Endothelial cell of umbilical vein (primary cell): Measurements from ENCODE around the gene OR5C1. TPM values are rescaled to one million over a fixed set of nuclear protein-coding genes. Genes with fewer than 3 reads are reported as not detected.
A peak's percentile ranks its signal among the peaks of the same experiment; 100 is the strongest.

Source experiments
- BruUV-seq: library from RNA; stranded (reverse); fragments of 400-500 nt; replicated peaks from 2 replicates; lab custom pipeline; 2021; lab: Mats Ljungman, UMichigan
- CTCF ChIA-PET: fragments of 300-600, 350-600 bp; sonication (Branson Sonifier 250); formaldehyde crosslinking; loops from one replicate; lab custom pipeline; 2021; ENCODE audit warnings: antibody characterized with exemption, inconsistent platforms; lab: Charles Lee
- POLR2A ChIA-PET: fragments of 300-600, 350-600 bp; sonication (Branson Sonifier 250); formaldehyde crosslinking; loops from one replicate; lab custom pipeline; 2021; ENCODE audit warnings: antibody characterized with exemption, inconsistent platforms; lab: Charles Lee
- DNase-seq: peaks from one replicate; pipeline ENCODE4 v3.0.0-alpha.2; 2011; ENCODE audit warnings: low read depth, low spot score
- FAIRE-seq: peaks from 2 replicates; lab custom pipeline; 2011; peaks lifted over from hg19 to GRCh38; lab: Jason Lieb, UNC
- H2AFZ ChIP-seq: 2 replicates; pipeline ENCODE4 v1.6.0; 2012; ENCODE audit warnings: low read depth, low read length, control low read depth, inconsistent platforms
- H3K27ac ChIP-seq: 2 replicates; pipeline ENCODE4 v1.5.1; 2011; ENCODE audit warnings: low read depth, mild to moderate bottlenecking, control low read depth, low read length, moderate library complexity; ENCODE audit not compliant: insufficient read depth
- H3K27me3 ChIP-seq, 2 experiments: 2 replicates each; pipeline versions ENCODE4 v1.6.0 to v1.6.1; 2011; ENCODE audit warnings: low read length in 2 of 2, mixed read lengths in 1 of 2; ENCODE audit not compliant: control insufficient read depth in 2 of 2, insufficient read depth in 2 of 2
- H3K36me3 ChIP-seq, 2 experiments: 2 replicates in 1 of 2; 3 replicates in 1 of 2; pipeline ENCODE4 v1.5.1; 2011; ENCODE audit warnings: low read length in 2 of 2, mild to moderate bottlenecking in 1 of 2, moderate library complexity in 1 of 2; ENCODE audit not compliant: control insufficient read depth in 2 of 2, insufficient read depth in 2 of 2; ENCODE audit errors: extremely low read depth in 1 of 2
- H3K4me1 ChIP-seq: 3 replicates; pipeline ENCODE4 v1.5.1; 2011; ENCODE audit warnings: mild to moderate bottlenecking, low read length; ENCODE audit not compliant: control insufficient read depth, insufficient read depth; ENCODE audit errors: extremely low read depth
- H3K4me2 ChIP-seq: 2 replicates; pipeline ENCODE4 v1.6.1; 2011; ENCODE audit warnings: low read length, control low read depth, mixed read lengths; ENCODE audit not compliant: insufficient read depth
- H3K4me3 ChIP-seq, 3 experiments: fragments of 200-600 bp in 1 of 3; sonication (generic), shearing (Covaris generic) in 1 of 3; replicated peaks in 1 of 3; 2 replicates each; pipeline ENCODE4 v1.5.1; 2011 to 2016; ENCODE audit warnings: control low read depth in 3 of 3, low read length in 3 of 3, mild to moderate bottlenecking in 2 of 3, inconsistent platforms in 1 of 3, low read depth in 1 of 3, moderate library complexity in 1 of 3; ENCODE audit not compliant: insufficient read depth in 1 of 3
- H3K79me2 ChIP-seq: 2 replicates; pipeline ENCODE4 v1.6.0; 2012; ENCODE audit warnings: low read length, inconsistent platforms; ENCODE audit not compliant: control insufficient read depth, insufficient read depth
- H3K9ac ChIP-seq: replicated peaks from 2 replicates; pipeline ENCODE3; 2011; ENCODE audit warnings: low read length, control low read depth; ENCODE audit not compliant: insufficient read depth; ENCODE audit errors: extremely low read depth
- H3K9me1 ChIP-seq: replicated peaks from 3 replicates; pipeline ENCODE4 v1.6.0; 2011; ENCODE audit warnings: mild to moderate bottlenecking, low read length; ENCODE audit not compliant: control insufficient read depth, insufficient read depth; ENCODE audit errors: extremely low read depth
- H3K9me3 ChIP-seq: replicated peaks from 2 replicates; pipeline ENCODE4 v1.5.1; 2012; ENCODE audit warnings: low read length, inconsistent platforms; ENCODE audit not compliant: control insufficient read depth, insufficient read depth
- H4K20me1 ChIP-seq: replicated peaks from 2 replicates; pipeline ENCODE3; 2011; ENCODE audit warnings: mild to moderate bottlenecking, low read length; ENCODE audit not compliant: control insufficient read depth, insufficient read depth; ENCODE audit errors: extremely low read depth
- CTCF ChIP-seq, 2 donors: IDR thresholded peaks; 1 replicate in 1 of 2; 2 replicates in 1 of 2; pipeline ENCODE4 v1.5.1; 2011; ENCODE audit warnings: low read length in 2 of 2, mild to moderate bottlenecking in 2 of 2, moderate library complexity in 2 of 2, control low read depth in 1 of 2, inconsistent platforms in 1 of 2, low read depth in 1 of 2; ENCODE audit not compliant: insufficient read depth in 1 of 2; ENCODE audit errors: extremely low read depth in 1 of 2
- EZH2 ChIP-seq: IDR thresholded peaks from 2 replicates; pipeline ENCODE4 v1.6.1; 2012; ENCODE audit warnings: borderline replicate concordance, low read depth, mild to moderate bottlenecking, moderate library complexity, low read length, inconsistent platforms; ENCODE audit not compliant: severe bottlenecking
- FOS ChIP-seq: IDR thresholded peaks from 2 replicates; pipeline ENCODE4 v1.6.1; 2011; ENCODE audit warnings: mild to moderate bottlenecking, low read length, moderate library complexity, borderline replicate concordance; ENCODE audit not compliant: insufficient read depth
- GATA2 ChIP-seq: IDR thresholded peaks from 2 replicates; pipeline ENCODE4 v1.7.0; 2011; ENCODE audit warnings: low read depth, mild to moderate bottlenecking, moderate library complexity, mixed read lengths, low read length; ENCODE audit not compliant: insufficient read length, insufficient read depth
- JUN ChIP-seq: IDR thresholded peaks from 2 replicates; pipeline ENCODE4 v1.6.1; 2011; ENCODE audit warnings: borderline replicate concordance, low read depth; ENCODE audit not compliant: insufficient read length, insufficient read depth
- MAX ChIP-seq: IDR thresholded peaks from 2 replicates; pipeline ENCODE4 v1.6.1; 2011; ENCODE audit not compliant: insufficient read depth, insufficient read length
- MYC ChIP-seq: IDR thresholded peaks from one replicate; pipeline ENCODE4 v1.6.1; 2011; ENCODE audit warnings: mild to moderate bottlenecking, low read depth, low read length
- POLR2A ChIP-seq: IDR thresholded peaks from 2 replicates; pipeline ENCODE4 v1.6.1; 2012; ENCODE audit warnings: low read depth, mild to moderate bottlenecking, control low read depth, low read length
- POLR2AphosphoS5 ChIP-seq: IDR thresholded peaks from 2 replicates; pipeline ENCODE4 v1.6.1; 2012; ENCODE audit warnings: low read depth, mild to moderate bottlenecking, control low read depth, low read length, moderate library complexity; ENCODE audit not compliant: insufficient read depth
- dilution Hi-C: fragments of 300-500 bp; cut with MboI; formaldehyde crosslinking; loops from one replicate; pipeline ENCODE4 v1.15.0; 2019; ENCODE audit warnings: low sequenced_read_pairs; ENCODE audit not compliant: extremely low pct_ligation_motif_present
- intact Hi-C: fragments of 100-400 bp; cut with micrococcal nuclease; formaldehyde crosslinking; loops from one replicate; pipeline ENCODE4 v1.10.0; 2022
- polyA plus RNA-seq, 4 experiments: library from polyadenylated mRNA; depleted of rRNA in 3 of 4; stranded (reverse) in 3 of 4; unstranded in 1 of 4; fragments of >200 nt; gene quantifications; 2 replicates each; pipeline versions ENCODE4 v1.2.1 to v1.2.3, GENCODE V29; 2011 to 2012; ENCODE audit warnings: missing spikeins in 1 of 4
- total RNA-seq: library from RNA; stranded (reverse); gene quantifications from 2 replicates; pipeline ENCODE4 v1.2.3, GENCODE V29; 2021

The OR5C1 gene
- total and polyA plus RNA-seq, 2 donors (not counting 3 experiments of a cell fraction or from before 2014, with no cell fraction given), result not detected

- FAIRE-seq (peak; percentile 81), DNase-seq (peak; percentile 98)
- TF ChIP-seq JUN (peak; percentile 74), EZH2 (no peak), POLR2A (peak; percentile 73), FOS (peak; percentile 86), MYC (peak; percentile 51), CTCF (IDR thresholded peaks at IDR 0.05; ENCODE audit: extremely low read depth in 1 of 2, insufficient read depth in 1 of 2, low read depth in 1 of 2, low read length in 2 of 2) (no peak), POLR2AphosphoS5 (peak; percentile 96), GATA2 (peak; percentile 99), MAX (peak; percentile 54)
- Histone ChIP-seq H3K4me3 (no peak overlapping the region), H3K27me3 (no peaks in the 10 kb centered on the region), H4K20me1 (no peaks in the 10 kb centered on the region), H3K36me3 (peaks cover 7 to 16% of the 10 kb centered on the region in 2 experiments), H3K4me1 (peaks cover 66% of the 10 kb centered on the region), H2AFZ (no peak overlapping the region), H3K9me1 (no peaks in the 10 kb centered on the region), H3K79me2 (peaks cover 17% of the 10 kb centered on the region), H3K9me3 (no peaks in the 10 kb centered on the region), H3K9ac (peak overlapping the region; percentile 71), H3K27ac (peak overlapping the region; percentile 97), H3K4me2 (peak overlapping the region; percentile 55)
- intact Hi-C loops (loop anchor here (1.0 to 10.0 kb wide), 3 partner anchors 82 to 1537 kb away; no protein-coding TSS in a partner anchor), dilution Hi-C loops (no loop called here)
- no TSS peak for BruUV-seq
- CTCF ChIA-PET, result interaction anchor here (1.2 to 1.8 kb wide), 5 partner anchors 11 to 722 kb away, joined by 3 to 7 read pairs (median 4); no protein-coding TSS in a partner anchor
- POLR2A ChIA-PET, result interaction anchor here (0.5 to 1.5 kb wide), 2 partner anchors 39 to 110 kb away, joined by 4 to 5 read pairs; partner anchors contain the start of gene ZBTB26
These were observed 32.7 kb downstream of the OR5C1 start for GRCh38 chr9:122821278-122821943.
